Fibroblast of mammary gland (primary cell): ENCODE data around the gene KIF5C.

Experiments
- DNase-seq: peaks from one replicate; pipeline ENCODE4 v3.0.0-alpha.2; 2010; ENCODE audit warnings: low read depth
- H3K4me3 ChIP-seq: 2 replicates; pipeline ENCODE4 v1.5.1; 2011; ENCODE audit warnings: low read depth, mild to moderate bottlenecking, low read length, moderate library complexity; ENCODE audit not compliant: control insufficient read depth
- TF ChIP-seq, protein P1 (sequence below): conservative IDR thresholded peaks from 2 replicates; pipeline ENCODE4 v1.5.1; 2011; ENCODE audit warnings: low read depth, low read length, inconsistent platforms; ENCODE audit not compliant: control insufficient read depth, insufficient read depth

The KIF5C gene

GRCh38 chr2:148949348-148949747, 74.3 kb downstream of the KIF5C start:
- DNase-seq, result no peak
- TF ChIP-seq, protein P1, sequence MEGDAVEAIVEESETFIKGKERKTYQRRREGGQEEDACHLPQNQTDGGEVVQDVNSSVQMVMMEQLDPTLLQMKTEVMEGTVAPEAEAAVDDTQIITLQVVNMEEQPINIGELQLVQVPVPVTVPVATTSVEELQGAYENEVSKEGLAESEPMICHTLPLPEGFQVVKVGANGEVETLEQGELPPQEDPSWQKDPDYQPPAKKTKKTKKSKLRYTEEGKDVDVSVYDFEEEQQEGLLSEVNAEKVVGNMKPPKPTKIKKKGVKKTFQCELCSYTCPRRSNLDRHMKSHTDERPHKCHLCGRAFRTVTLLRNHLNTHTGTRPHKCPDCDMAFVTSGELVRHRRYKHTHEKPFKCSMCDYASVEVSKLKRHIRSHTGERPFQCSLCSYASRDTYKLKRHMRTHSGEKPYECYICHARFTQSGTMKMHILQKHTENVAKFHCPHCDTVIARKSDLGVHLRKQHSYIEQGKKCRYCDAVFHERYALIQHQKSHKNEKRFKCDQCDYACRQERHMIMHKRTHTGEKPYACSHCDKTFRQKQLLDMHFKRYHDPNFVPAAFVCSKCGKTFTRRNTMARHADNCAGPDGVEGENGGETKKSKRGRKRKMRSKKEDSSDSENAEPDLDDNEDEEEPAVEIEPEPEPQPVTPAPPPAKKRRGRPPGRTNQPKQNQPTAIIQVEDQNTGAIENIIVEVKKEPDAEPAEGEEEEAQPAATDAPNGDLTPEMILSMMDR, result no peak
- H3K4me3 ChIP-seq, result no peak overlapping the region

- TF ChIP-seq, protein P1, result no peak
- DNase-seq, result no peak
Observed at GRCh38 chr2:148952621-148953020, 77.6 kb downstream of the KIF5C start.

DNA sequence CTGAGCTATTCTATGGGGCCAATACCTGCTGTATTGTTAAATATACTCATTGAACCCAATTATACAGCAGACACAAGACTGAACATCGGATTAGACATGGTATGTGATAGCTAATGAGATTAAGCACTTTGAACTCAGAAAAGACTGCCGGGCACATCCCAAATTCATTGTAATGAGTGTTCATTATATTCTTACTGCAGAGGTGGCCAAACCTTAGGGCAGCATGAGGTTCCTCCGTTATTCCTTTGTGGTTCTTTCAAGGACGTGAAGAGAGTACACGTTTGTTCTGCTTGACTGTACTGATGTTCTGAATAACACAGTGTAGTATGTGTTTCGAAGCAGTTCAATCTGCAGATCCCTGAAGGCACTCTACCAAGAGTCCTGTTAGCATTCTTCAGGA, 78.4 kb downstream of the KIF5C start:
- DNase-seq, result no peak
- TF ChIP-seq, protein P1, result no peak
- no peak overlapping the region for H3K4me3 ChIP-seq

More at GRCh38 chr2:148952621-148953020, 77.6 kb downstream of the KIF5C start:
- no peak overlapping the region for H3K4me3 ChIP-seq

GRCh38 chr2:148954536-148954935, 79.5 kb downstream of the KIF5C start:
- H3K4me3 ChIP-seq, result no peak overlapping the region
- DNase-seq, result no peak
- TF ChIP-seq, protein P1, result no peak

DNA sequence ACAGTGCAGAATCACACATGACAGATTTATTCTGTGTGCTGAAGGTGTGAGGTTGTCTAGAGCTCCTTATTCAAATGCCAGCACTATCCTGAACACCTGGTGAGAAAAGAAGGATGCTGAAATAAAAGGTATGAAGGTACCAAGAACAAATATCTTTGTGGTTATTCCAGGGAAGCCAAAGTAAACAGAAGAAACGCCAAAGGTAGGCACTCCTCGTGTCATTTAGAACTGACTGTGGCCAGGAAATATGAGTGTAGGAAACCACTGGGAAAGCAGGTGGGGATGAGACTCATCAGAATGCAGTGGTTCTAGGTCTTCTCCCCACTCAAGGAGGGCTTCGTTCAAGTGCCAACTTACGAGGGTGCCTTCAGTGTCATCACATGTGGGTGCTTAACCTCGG, 80.8 kb downstream of the KIF5C start:
- no peak for DNase-seq
- H3K4me3 ChIP-seq, result no peak overlapping the region
- TF ChIP-seq, protein P1, result no peak

DNA sequence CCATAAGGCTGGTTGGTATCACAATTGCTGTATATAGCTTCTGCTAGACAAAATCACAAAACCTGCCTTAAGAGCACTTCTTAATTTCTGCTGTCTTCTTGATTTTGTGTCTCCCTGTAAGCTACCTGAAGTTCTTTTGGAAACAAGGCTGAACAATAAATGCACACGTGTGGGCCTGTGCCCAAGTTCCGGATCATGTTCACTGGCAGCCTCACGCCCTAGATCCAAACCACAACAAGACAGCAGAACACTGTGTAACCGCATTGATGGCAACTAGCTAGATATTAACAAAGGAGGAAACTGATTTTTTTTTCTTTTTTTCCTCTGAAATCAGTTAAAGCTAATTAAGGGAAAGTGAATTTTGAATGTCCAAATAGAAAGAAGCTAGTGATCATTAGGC, 82.0 kb downstream of the KIF5C start:
- TF ChIP-seq, protein P1, result no peak

GRCh38 chr2:148959745-148960144, 84.7 kb downstream of the KIF5C start:
- H3K4me3 ChIP-seq, result no peak overlapping the region
- DNase-seq, result no peak
- TF ChIP-seq, protein P1, result no peak

More for the DNA sequence above, 82.0 kb downstream of the KIF5C start:
- no peak for DNase-seq
- H3K4me3 ChIP-seq, result no peak overlapping the region
